ENCODE results near the gene SLC26A11. TPM values are rescaled to one million over a fixed set of nuclear protein-coding genes. Genes with fewer than 3 reads are reported as not detected.
A peak's percentile ranks its signal among the peaks of the same experiment; 100 is the strongest.

The SLC26A11 gene
- total RNA-seq, 1 experiment from 2014 or later = 26.5 TPM

- H3K23ac ChIP-seq (ENCODE audit: insufficient read length, low read depth, low read length) = no peak overlapping the region
- H2BK15ac ChIP-seq (ENCODE audit: low read depth, low read length) = no peak overlapping the region
- H3K4me1 ChIP-seq (ENCODE audit: insufficient read depth, low read length) = peaks cover 10% of the 10 kb centered on the region; the same call in 1 of the 2 replicates
- no peak overlapping the region for H4K5ac ChIP-seq (ENCODE audit: insufficient read length, low read depth, low read length)
- H3K79me1 ChIP-seq (ENCODE audit: insufficient read depth, low read depth, low read length, poor library complexity, severe bottlenecking) = no peaks in the 10 kb centered on the region
- no peaks in the 10 kb centered on the region for H3K9me3 ChIP-seq (ENCODE audit: control insufficient read depth, low read depth, low read length)
- DNase-seq = peak; percentile 82
- H3T11ph ChIP-seq (ENCODE audit: low read length) = no peak overlapping the region
- no peak overlapping the region for H2AFZ ChIP-seq (ENCODE audit: low read length)
- H4K91ac ChIP-seq (ENCODE audit: insufficient read length, low read depth, low read length) = no peak overlapping the region
- H3K14ac ChIP-seq (ENCODE audit: insufficient read depth, low read length) = no peak overlapping the region
- no peak overlapping the region for H3K4ac ChIP-seq (ENCODE audit: low read depth, low read length)
- H4K8ac ChIP-seq (replicated peaks; ENCODE audit: insufficient read length, low read depth, low read length) = no peak overlapping the region
- H3K4me2 ChIP-seq (ENCODE audit: insufficient read depth, insufficient read length, low read length) = peak overlapping the region; percentile 23
- H2BK12ac ChIP-seq (ENCODE audit: insufficient read length, low read depth, low read length) = no peak overlapping the region
- TF ChIP-seq CTCF (conservative IDR thresholded peaks at IDR 0.05) = no peak
- Mint-ChIP-seq H3K36me3 (ENCODE audit: insufficient read depth in 1 of 3, low read depth in 3 of 3) (peaks cover 6 to 9% (median 6%) of the 10 kb centered on the region in 3 experiments; a peak in 6 of 7 replicates), H3K27ac (peak overlapping the region; percentile 89 to 97 (median 95); a peak in 5 of 7 replicates), H3K4me3 (peak overlapping the region; percentile 78 to 89), H3K9me3 (no peaks in the 10 kb centered on the region; a peak in 1 of 5 replicates), H3K27me3 (ENCODE audit: low read depth) (no peaks in the 10 kb centered on the region), H3K4me1 (peaks cover 40 to 53% of the 10 kb centered on the region in 2 experiments)
- H3K18ac ChIP-seq (ENCODE audit: insufficient read length, low read depth, low read length) = no peak overlapping the region
- no CpG with 5 or more reads among the region's 63 CpGs for WGBS (ENCODE audit: extremely low coverage, insufficient read length, low lambda C conversion rate)
- no peaks in the 10 kb centered on the region for H3K27me3 ChIP-seq (ENCODE audit: insufficient read depth, low read length)
- no peak overlapping the region for H2AK5ac ChIP-seq (ENCODE audit: insufficient read length, low read length)
- H2BK5ac ChIP-seq (ENCODE audit: insufficient read length, low read length) = no peak overlapping the region
- no peak overlapping the region for H3K56ac ChIP-seq (ENCODE audit: insufficient read length, low read depth, low read length)
- H3K23me2 ChIP-seq (ENCODE audit: insufficient read length, low read depth, low read length, poor library complexity, severe bottlenecking) = no peaks in the 10 kb centered on the region
- no peak overlapping the region for H3K9ac ChIP-seq (ENCODE audit: extremely low read depth, insufficient read length, low read length)
- H2BK20ac ChIP-seq (ENCODE audit: low read depth, low read length, poor library complexity, severe bottlenecking) = no peak overlapping the region
- H2BK120ac ChIP-seq (ENCODE audit: low read depth, low read length, poor library complexity, severe bottlenecking) = no peak overlapping the region
- no peaks in the 10 kb centered on the region for H4K20me1 ChIP-seq (ENCODE audit: control insufficient read depth, insufficient read depth, insufficient read length)
- H3K79me2 ChIP-seq (ENCODE audit: insufficient read depth, low read length) = no peaks in the 10 kb centered on the region
- no peak overlapping the region for H3K27ac ChIP-seq (ENCODE audit: insufficient read length, low read depth, low read length)
Observed at GRCh38 chr17:80260069-80260535, 39.9 kb downstream of the SLC26A11 start.
